Renal pelvis (tissue), 12 donors: ENCODE measurements around the gene APC. TPM values are rescaled to one million over a fixed set of nuclear protein-coding genes. Genes with fewer than 3 reads are reported as not detected.
A peak's percentile ranks its signal among the peaks of the same experiment; 100 is the strongest.

Experiments
- DNase-seq: peaks from one replicate; pipeline ENCODE4 v3.0.0-alpha.2; 2013
- long read RNA-seq, 16 experiments: transcript quantifications; one replicate each; lab custom pipeline, GENCODE V29; 2026
- polyA plus RNA-seq, 3 donors: library from polyadenylated mRNA; unstranded; fragments of 120-200 nt; gene quantifications; one replicate each; pipeline ENCODE4 v1.2.1, GENCODE V29; 2013; ENCODE audit not compliant: insufficient read length in 3 of 3

The APC gene
- polyA plus RNA-seq, result 10 to 100 TPM; 30.7 to 32.1 (median 32.0) TPM
- long read RNA-seq, donor 1, result 0 reads
- long read RNA-seq, donor 2, result 0 reads
- long read RNA-seq, donor 3, result 0 reads
- long read RNA-seq, donor 4, result 0 reads
- long read RNA-seq, donor 5, partial matches to known transcripts, result 0 of 1 reads
- long read RNA-seq, donor 5, other reads (novel, unspliced or antisense), result 0 of 1 reads
- long read RNA-seq, donor 6, partial matches to known transcripts, result 7 of 7 reads
- long read RNA-seq, donor 6, other reads (novel, unspliced or antisense), result 0 of 7 reads
- long read RNA-seq, donor 7, result 0 reads
- long read RNA-seq, donor 8, result 0 reads
- long read RNA-seq, donor 9, result 0 reads
- long read RNA-seq, donor 10, full-length matches to known transcripts, result 1 of 1 reads
- long read RNA-seq, donor 10, partial matches to known transcripts, result 0 of 1 reads
- long read RNA-seq, donor 10, other reads (novel, unspliced or antisense), result 0 of 1 reads
- long read RNA-seq, donor 11, partial matches to known transcripts, result 0 of 1 reads
- long read RNA-seq, donor 11, other reads (novel, unspliced or antisense), result 0 of 1 reads
- long read RNA-seq, donor 12, result 0 reads
- long read RNA-seq, donor 13, result 0 reads
- long read RNA-seq, donor 14, partial matches to known transcripts, result 0 of 1 reads
- long read RNA-seq, donor 14, other reads (novel, unspliced or antisense), result 0 of 1 reads
- long read RNA-seq, donor 15, result 0 reads
- long read RNA-seq, donor 16, result 0 reads

GRCh38 chr5:112737463-112738190 is at the start of gene APC:
Gene APC, plus strand, starts transcription at chr5:112737885. Its CDS starts 17,006 bp downstream, at chr5:112754891.
- peak; percentile 86 for DNase-seq

- DNase-seq, result no peak
Measured at GRCh38 chr5:112689155-112689909, 48.4 kb upstream of the APC start.

GRCh38 chr5:112690605-112691338 is 46.9 kb upstream of the APC start:
- DNase-seq, result no peak

GRCh38 chr5:112691339-112691680 is 46.4 kb upstream of the APC start:
- no peak for DNase-seq

GRCh38 chr5:112691758-112692157 is 45.9 kb upstream of the APC start:
- DNase-seq, result no peak

- DNase-seq, result no peak
Measured at GRCh38 chr5:112692472-112692871, 45.2 kb upstream of the APC start.

GRCh38 chr5:112693301-112693700 is 44.4 kb upstream of the APC start:
- no peak for DNase-seq

- no peak for DNase-seq
Measured at GRCh38 chr5:112694853-112695709, 42.6 kb upstream of the APC start.

- DNase-seq, result no peak
Measured at GRCh38 chr5:112696786-112697185, 40.9 kb upstream of the APC start.

- DNase-seq, result no peak
Measured at GRCh38 chr5:112697322-112697721, 40.4 kb upstream of the APC start.

GRCh38 chr5:112697833-112698232 is 39.9 kb upstream of the APC start:
- no peak for DNase-seq

- DNase-seq, result no peak
Measured at GRCh38 chr5:112703866-112704820, 33.5 kb upstream of the APC start.

GRCh38 chr5:112706446-112707016 is 31.2 kb upstream of the APC start:
- DNase-seq, result no peak

- peak; percentile 98 for DNase-seq
Measured at GRCh38 chr5:112707187-112708102, 30.2 kb upstream of the APC start.

GRCh38 chr5:112708103-112708622 is 29.5 kb upstream of the APC start:
- no peak for DNase-seq

GRCh38 chr5:112709416-112709815 is 28.3 kb upstream of the APC start:
- DNase-seq, result no peak

- DNase-seq, result no peak
Measured at GRCh38 chr5:112710896-112711295, 26.8 kb upstream of the APC start.
